Activated B cell treated with CpG ODN at 0.5 μM for 24 hours (primary cell): Measurements from ENCODE around the gene SCN1B. TPM values are rescaled to one million over a fixed set of nuclear protein-coding genes. Genes with fewer than 3 reads are reported as not detected.
A peak's percentile ranks its signal among the peaks of the same experiment; 100 is the strongest.

Experiments
- ATAC-seq: fragments of 200-7000 bp; cut with Tn5 transposase; one replicate; pipeline ENCODE4 v1.10.0; 2021; ENCODE audit warnings: low read depth, mild to moderate bottlenecking, moderate library complexity
- CTCF ChIA-PET: fragments of 350-600 bp; sonication (Branson Sonifier 250); formaldehyde crosslinking; loops from one replicate; lab custom pipeline; 2021; ENCODE audit warnings: antibody characterized with exemption; lab: Charles Lee
- POLR2A ChIA-PET: fragments of 350-600 bp; sonication (Branson Sonifier 250); formaldehyde crosslinking; loops from one replicate; lab custom pipeline; 2021; ENCODE audit warnings: antibody characterized with exemption; lab: Charles Lee
- DNase-seq: peaks from one replicate; pipeline ENCODE4 v3.0.0; 2022
- H3K27ac Mint-ChIP-seq: one replicate; pipeline ENCODE4 v1.8.0; 2020; ENCODE audit warnings: mixed read lengths
- H3K27me3 Mint-ChIP-seq: one replicate; pipeline ENCODE4 v1.8.0; 2021; ENCODE audit warnings: mixed read lengths
- H3K36me3 Mint-ChIP-seq: one replicate; pipeline ENCODE4 v1.8.0; 2021; ENCODE audit warnings: low read depth, mixed read lengths
- H3K4me1 Mint-ChIP-seq: one replicate; pipeline ENCODE4 v1.8.0; 2021; ENCODE audit warnings: mixed read lengths
- H3K4me3 Mint-ChIP-seq: one replicate; pipeline ENCODE4 v1.8.0; 2020; ENCODE audit warnings: mild to moderate bottlenecking, mixed read lengths
- H3K9me3 Mint-ChIP-seq: one replicate; pipeline ENCODE4 v1.8.0; 2020; ENCODE audit warnings: mixed read lengths
- intact Hi-C: fragments of 100-400 bp; cut with micrococcal nuclease; formaldehyde crosslinking; loops from one replicate; pipeline ENCODE4 v1.15.1; 2024
- total RNA-seq: library from RNA; stranded (reverse); gene quantifications from 2 replicates; pipeline ENCODE4 v1.2.3, GENCODE V29; 2022
- TF ChIP-seq, protein P1 (sequence below): fragments of 200-600 bp; IDR thresholded peaks from one replicate; pipeline ENCODE4 v1.8.0; 2022; ENCODE audit warnings: antibody characterized with exemption, mild to moderate bottlenecking

The SCN1B gene
- total RNA-seq, 1 donor from 2014 or later: 0.47 TPM

GRCh38 chr19:35015270-35015953 is 14.9 kb upstream of the SCN1B start:
- Mint-ChIP-seq H3K4me1 (peaks cover 31% of the 10 kb centered on the region), H3K9me3 (no peaks in the 10 kb centered on the region), H3K4me3 (no peak overlapping the region), H3K36me3 (peaks cover 73% of the 10 kb centered on the region), H3K27me3 (no peaks in the 10 kb centered on the region), H3K27ac (no peak overlapping the region)
- ChIA-PET POLR2A (interaction anchor here (1.5 kb wide), 1 partner anchor 43 kb away, joined by 4 read pairs; no protein-coding TSS in a partner anchor), CTCF (interaction anchor here (5.5 kb wide), 1 partner anchor 43 kb away, joined by 48 read pairs; no protein-coding TSS in a partner anchor)
- intact Hi-C loops: no loop called here
- TF ChIP-seq, protein P1, sequence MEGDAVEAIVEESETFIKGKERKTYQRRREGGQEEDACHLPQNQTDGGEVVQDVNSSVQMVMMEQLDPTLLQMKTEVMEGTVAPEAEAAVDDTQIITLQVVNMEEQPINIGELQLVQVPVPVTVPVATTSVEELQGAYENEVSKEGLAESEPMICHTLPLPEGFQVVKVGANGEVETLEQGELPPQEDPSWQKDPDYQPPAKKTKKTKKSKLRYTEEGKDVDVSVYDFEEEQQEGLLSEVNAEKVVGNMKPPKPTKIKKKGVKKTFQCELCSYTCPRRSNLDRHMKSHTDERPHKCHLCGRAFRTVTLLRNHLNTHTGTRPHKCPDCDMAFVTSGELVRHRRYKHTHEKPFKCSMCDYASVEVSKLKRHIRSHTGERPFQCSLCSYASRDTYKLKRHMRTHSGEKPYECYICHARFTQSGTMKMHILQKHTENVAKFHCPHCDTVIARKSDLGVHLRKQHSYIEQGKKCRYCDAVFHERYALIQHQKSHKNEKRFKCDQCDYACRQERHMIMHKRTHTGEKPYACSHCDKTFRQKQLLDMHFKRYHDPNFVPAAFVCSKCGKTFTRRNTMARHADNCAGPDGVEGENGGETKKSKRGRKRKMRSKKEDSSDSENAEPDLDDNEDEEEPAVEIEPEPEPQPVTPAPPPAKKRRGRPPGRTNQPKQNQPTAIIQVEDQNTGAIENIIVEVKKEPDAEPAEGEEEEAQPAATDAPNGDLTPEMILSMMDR: no peak
- ATAC-seq (no peak), DNase-seq (no peak)

DNA sequence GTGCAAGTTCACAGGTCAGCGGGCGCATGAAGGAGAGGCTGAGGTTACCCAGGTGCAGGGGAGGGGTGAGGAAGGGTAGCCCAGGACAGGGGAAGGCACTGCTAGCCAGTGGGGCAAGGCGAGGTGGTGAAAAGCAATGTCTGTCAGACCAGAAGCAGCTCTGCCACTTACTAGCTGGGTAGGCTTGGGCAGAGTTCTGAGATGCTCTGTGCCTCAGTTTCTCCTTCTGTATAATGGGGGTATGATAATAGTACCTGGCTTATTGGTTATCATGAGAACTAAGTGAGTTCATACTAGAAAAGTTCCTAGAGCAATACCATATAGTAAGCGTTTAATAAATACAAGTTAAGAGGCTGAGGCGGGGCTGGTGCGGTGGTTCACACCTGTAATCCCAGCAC is 14.3 kb upstream of the SCN1B start:
- no peak overlapping the region for H3K4me3 Mint-ChIP-seq
- H3K27ac Mint-ChIP-seq: no peak overlapping the region
- peaks cover 73% of the 10 kb centered on the region for H3K36me3 Mint-ChIP-seq
- ATAC-seq (no peak), DNase-seq (no peak)
- H3K9me3 Mint-ChIP-seq: no peaks in the 10 kb centered on the region
- TF ChIP-seq, protein P1: no peak
- CTCF ChIA-PET: no interaction called here
- POLR2A ChIA-PET: no interaction called here
- intact Hi-C loops: no loop called here
- no peaks in the 10 kb centered on the region for H3K27me3 Mint-ChIP-seq
- H3K4me1 Mint-ChIP-seq: peaks cover 31% of the 10 kb centered on the region

DNA sequence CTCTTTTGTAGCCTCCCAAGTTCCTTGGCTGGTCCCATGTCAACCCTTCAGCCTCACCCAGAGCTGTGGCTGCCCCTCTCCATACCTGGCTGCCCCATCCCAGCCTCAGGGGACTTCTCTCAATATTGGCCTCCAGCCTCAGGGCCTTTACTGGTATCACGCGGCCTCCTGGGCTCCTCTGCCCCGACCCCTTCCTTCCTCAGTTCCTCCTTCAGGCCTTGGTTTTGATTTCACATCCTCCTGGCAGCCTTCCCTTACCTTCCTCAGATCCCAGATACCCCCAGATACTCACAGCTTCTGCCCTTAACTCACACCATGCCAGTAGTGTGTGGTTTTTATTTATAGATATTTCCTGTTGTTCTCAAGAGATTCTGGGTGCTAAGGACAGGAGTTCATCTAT is 12.8 kb upstream of the SCN1B start:
- Mint-ChIP-seq H3K4me1 (peaks cover 29% of the 10 kb centered on the region), H3K27me3 (no peaks in the 10 kb centered on the region), H3K9me3 (no peaks in the 10 kb centered on the region), H3K36me3 (peaks cover 72% of the 10 kb centered on the region), H3K4me3 (no peak overlapping the region), H3K27ac (no peak overlapping the region)
- ATAC-seq (no peak), DNase-seq (no peak)
- CTCF ChIA-PET: no interaction called here
- intact Hi-C loops: no loop called here
- POLR2A ChIA-PET: interaction anchor here (0.6 kb wide), 1 partner anchor 578 kb away, joined by 5 read pairs; no protein-coding TSS in a partner anchor
- TF ChIP-seq, protein P1: no peak

DNA sequence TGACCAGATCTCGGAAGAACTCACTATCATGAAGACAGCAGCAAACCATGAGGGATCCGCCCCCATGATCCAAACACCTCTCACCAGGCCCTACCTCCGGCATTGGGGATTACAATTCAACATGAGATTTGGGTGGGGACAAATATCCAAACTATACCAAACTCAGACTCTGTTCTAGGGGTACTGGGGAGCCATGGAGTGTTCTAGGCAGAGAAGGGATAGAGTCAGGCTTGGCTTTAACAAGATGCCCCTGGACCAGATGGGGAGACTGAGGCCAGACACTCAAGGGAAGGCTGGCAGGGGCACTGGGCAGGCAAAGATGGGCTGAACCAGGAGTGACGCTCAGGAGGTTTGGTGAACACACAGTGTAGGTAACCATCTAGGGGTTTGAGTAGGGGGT is 11.9 kb upstream of the SCN1B start:
- intact Hi-C loops: no loop called here
- TF ChIP-seq, protein P1: no peak
- POLR2A ChIA-PET: no interaction called here
- H3K4me3 Mint-ChIP-seq: no peak overlapping the region
- H3K27me3 Mint-ChIP-seq: no peaks in the 10 kb centered on the region
- ATAC-seq (no peak), DNase-seq (no peak)
- CTCF ChIA-PET: no interaction called here
- peaks cover 74% of the 10 kb centered on the region for H3K36me3 Mint-ChIP-seq
- no peaks in the 10 kb centered on the region for H3K9me3 Mint-ChIP-seq
- peak overlapping the region; percentile 18 for H3K27ac Mint-ChIP-seq
- H3K4me1 Mint-ChIP-seq: peaks cover 20% of the 10 kb centered on the region

DNA sequence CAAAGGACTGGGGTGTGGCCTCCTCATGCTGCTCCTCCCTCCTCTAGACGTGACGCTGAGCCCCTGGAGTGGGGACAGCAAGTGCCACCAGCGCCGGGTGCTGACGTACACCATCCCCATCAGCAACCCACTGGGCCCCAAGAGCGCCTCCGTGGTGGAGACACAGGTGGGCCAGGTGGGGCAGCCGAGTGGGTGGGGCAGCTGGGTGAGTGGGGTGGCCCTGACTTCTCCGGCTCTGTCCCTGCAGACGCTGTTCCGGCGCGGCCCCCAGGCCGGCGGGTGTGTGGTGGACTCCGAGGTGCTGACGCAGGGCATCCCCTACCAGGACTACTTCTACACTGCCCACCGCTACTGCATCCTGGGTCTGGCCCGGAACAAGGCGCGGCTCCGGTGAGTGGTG is 11.1 kb upstream of the SCN1B start:
- H3K27me3 Mint-ChIP-seq: no peaks in the 10 kb centered on the region
- H3K4me1 Mint-ChIP-seq: peaks cover 12% of the 10 kb centered on the region
- no peak overlapping the region for H3K27ac Mint-ChIP-seq
- H3K36me3 Mint-ChIP-seq: peaks cover 80% of the 10 kb centered on the region
- no peaks in the 10 kb centered on the region for H3K9me3 Mint-ChIP-seq
- intact Hi-C loops: no loop called here
- ATAC-seq: no peak
- TF ChIP-seq, protein P1: no peak
- CTCF ChIA-PET: no interaction called here
- H3K4me3 Mint-ChIP-seq: no peak overlapping the region
- POLR2A ChIA-PET: no interaction called here
- no peak for DNase-seq
